Dendritic cell treated with granulocyte-macrophage colony-stimulating factor and Interleukin-4, amounts not matched to agents 40 ng/mL and 50 ng/mL, for 4 days (primary cell): Measurements from ENCODE around the gene PARD3.
"Not testable (repeated sequence)": the region's sequence is repeated elsewhere in the genome, so short reads cannot be mapped to it uniquely, and the experiment has no call there.

Source experiments
- H3K27ac Mint-ChIP-seq: one replicate; pipeline ENCODE4 v1.8.0; 2022; ENCODE audit warnings: mild to moderate bottlenecking, mixed read lengths
- H3K27me3 Mint-ChIP-seq: one replicate; pipeline ENCODE4 v1.8.0; 2022; ENCODE audit warnings: mild to moderate bottlenecking, mixed read lengths
- H3K36me3 Mint-ChIP-seq: one replicate; pipeline ENCODE4 v1.8.0; 2022; ENCODE audit warnings: low read depth, mixed read lengths
- H3K4me1 Mint-ChIP-seq: one replicate; pipeline ENCODE4 v1.8.0; 2022; ENCODE audit warnings: low read depth, mixed read lengths
- H3K4me3 Mint-ChIP-seq: one replicate; pipeline ENCODE4 v1.8.0; 2022; ENCODE audit warnings: mild to moderate bottlenecking, moderate library complexity, mixed read lengths
- H3K9me3 Mint-ChIP-seq: one replicate; pipeline ENCODE4 v1.8.0; 2022; ENCODE audit warnings: mixed read lengths
- intact Hi-C: fragments of 100-400 bp; cut with micrococcal nuclease; formaldehyde crosslinking; loops from one replicate; pipeline ENCODE4 v1.15.0; 2022

Gene PARD3

GRCh38 chr10:34647160-34647559, 167.9 kb downstream of the PARD3 start:
- Mint-ChIP-seq H3K36me3 (no peaks in the 10 kb centered on the region), H3K27ac (no peak overlapping the region), H3K4me1 (no peaks in the 10 kb centered on the region), H3K9me3 (no peaks in the 10 kb centered on the region), H3K27me3 (peaks cover 2% of the 10 kb centered on the region), H3K4me3 (no peak overlapping the region)
- intact Hi-C loops = no loop called here

- intact Hi-C loops = no loop called here
- H3K27me3 Mint-ChIP-seq = no peaks in the 10 kb centered on the region
- no peaks in the 10 kb centered on the region for H3K36me3 Mint-ChIP-seq
- no peak overlapping the region for H3K27ac Mint-ChIP-seq
- H3K4me3 Mint-ChIP-seq = no peak overlapping the region
- H3K4me1 Mint-ChIP-seq = no peaks in the 10 kb centered on the region
- no peaks in the 10 kb centered on the region for H3K9me3 Mint-ChIP-seq
These were observed 168.8 kb downstream of the PARD3 start for GRCh38 chr10:34646331-34646730.

DNA sequence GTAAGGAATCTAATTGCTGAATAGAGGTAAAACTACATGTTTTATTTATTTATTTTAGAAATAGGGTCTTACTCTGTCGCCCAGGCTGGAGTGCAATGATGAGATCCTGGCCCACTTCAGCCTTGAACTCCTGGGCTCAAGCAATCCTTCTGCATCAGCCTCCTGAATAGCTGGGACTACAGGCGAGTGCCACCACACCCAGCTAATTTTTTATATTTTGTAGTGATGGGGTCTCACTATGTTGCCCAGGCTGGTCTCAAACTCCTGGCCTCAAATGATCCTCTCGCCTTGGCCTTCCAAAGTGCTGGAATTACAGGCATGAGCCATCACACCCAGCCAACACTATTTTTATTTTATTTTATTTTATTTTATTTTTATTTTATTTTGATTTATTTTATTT, 170.3 kb downstream of the PARD3 start:
- H3K9me3 Mint-ChIP-seq = not testable (repeated sequence)

DNA sequence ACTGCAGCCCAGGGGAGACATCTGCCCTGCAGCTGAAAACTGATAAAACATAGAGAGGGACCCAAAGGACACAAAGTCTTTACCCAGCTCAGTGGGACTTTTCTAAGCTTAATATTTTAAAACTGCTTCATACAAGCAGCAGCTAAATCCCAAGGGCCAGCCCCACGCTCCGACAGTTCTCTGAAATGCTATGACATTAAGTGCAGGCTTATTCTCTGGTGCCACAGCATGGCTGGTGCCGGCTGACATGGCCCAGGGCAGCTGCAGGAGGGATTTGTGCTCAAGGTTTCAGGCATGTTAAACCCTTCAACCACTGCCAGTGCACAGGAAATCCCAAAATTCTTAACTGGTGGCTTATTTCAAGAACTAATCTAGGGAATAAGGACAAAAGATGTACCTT, 170.9 kb downstream of the PARD3 start:
- H3K27me3 Mint-ChIP-seq = no peaks in the 10 kb centered on the region
- H3K36me3 Mint-ChIP-seq = no peaks in the 10 kb centered on the region
- intact Hi-C loops = no loop called here
- no peaks in the 10 kb centered on the region for H3K9me3 Mint-ChIP-seq
- H3K4me3 Mint-ChIP-seq = no peak overlapping the region
- H3K27ac Mint-ChIP-seq = no peak overlapping the region
- H3K4me1 Mint-ChIP-seq = no peaks in the 10 kb centered on the region

More for the DNA sequence above, 170.3 kb downstream of the PARD3 start:
- H3K27me3 Mint-ChIP-seq, H3K36me3 Mint-ChIP-seq, H3K27ac Mint-ChIP-seq, H3K4me1 Mint-ChIP-seq, H3K4me3 Mint-ChIP-seq, intact Hi-C loops: not testable (repeated sequence)

GRCh38 chr10:34643620-34644019, 171.5 kb downstream of the PARD3 start:
- Mint-ChIP-seq H3K4me1 (no peaks in the 10 kb centered on the region), H3K9me3 (no peaks in the 10 kb centered on the region), H3K27me3 (no peaks in the 10 kb centered on the region)

GRCh38 chr10:34641913-34642558, 173.1 kb downstream of the PARD3 start:
- H3K9me3 Mint-ChIP-seq = no peaks in the 10 kb centered on the region

More at GRCh38 chr10:34643620-34644019, 171.5 kb downstream of the PARD3 start:
- intact Hi-C loops = no loop called here
- Mint-ChIP-seq H3K27ac (no peak overlapping the region), H3K4me3 (no peak overlapping the region), H3K36me3 (no peaks in the 10 kb centered on the region)

GRCh38 chr10:34641147-34641912, 173.8 kb downstream of the PARD3 start:
- Mint-ChIP-seq H3K27me3 (peaks cover 1% of the 10 kb centered on the region), H3K27ac (no peak overlapping the region), H3K4me1 (peaks cover 14% of the 10 kb centered on the region), H3K36me3 (no peaks in the 10 kb centered on the region), H3K4me3 (no peak overlapping the region), H3K9me3 (no peaks in the 10 kb centered on the region)
- intact Hi-C loops = no loop called here

More at GRCh38 chr10:34641913-34642558, 173.1 kb downstream of the PARD3 start:
- no peak overlapping the region for H3K27ac Mint-ChIP-seq
- intact Hi-C loops = no loop called here
- H3K4me1 Mint-ChIP-seq = peaks cover 8% of the 10 kb centered on the region
- H3K36me3 Mint-ChIP-seq = no peaks in the 10 kb centered on the region
- H3K27me3 Mint-ChIP-seq = no peaks in the 10 kb centered on the region
- H3K4me3 Mint-ChIP-seq = no peak overlapping the region

DNA sequence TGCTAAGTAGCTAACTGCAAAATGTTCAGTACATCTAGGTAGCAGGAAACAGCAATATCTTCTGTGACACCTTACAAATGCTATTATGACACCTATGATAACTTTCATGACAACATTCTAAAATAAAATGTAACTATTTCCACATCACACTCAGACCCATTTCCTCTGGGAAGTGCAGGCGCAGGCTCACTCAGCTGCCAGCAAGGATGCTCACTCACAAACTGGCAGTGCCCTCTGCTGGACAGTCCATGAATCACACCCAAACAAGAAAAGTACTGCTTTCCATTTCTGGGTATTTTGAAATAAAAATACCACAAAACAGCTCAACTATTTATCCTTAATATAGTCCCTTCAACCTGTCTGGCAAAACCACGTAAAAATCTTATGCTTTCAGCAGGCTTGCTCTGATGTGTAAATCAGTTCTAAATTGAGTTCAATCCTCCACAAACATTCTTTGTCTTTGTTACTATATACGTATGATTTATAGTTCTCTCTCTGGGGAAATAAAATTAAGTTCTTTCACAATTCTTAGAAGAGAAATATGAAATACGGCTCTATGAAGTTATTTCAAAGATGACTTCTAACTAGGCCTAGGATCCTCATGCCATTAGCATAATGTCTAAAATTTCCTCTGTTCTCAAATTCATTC, 176.6 kb downstream of the PARD3 start:
- intact Hi-C loops = loop anchor here (5.0 kb wide), 1 partner anchor 1446 kb away; no protein-coding TSS in a partner anchor
- H3K9me3 Mint-ChIP-seq = no peaks in the 10 kb centered on the region
- peaks cover 7% of the 10 kb centered on the region for H3K27me3 Mint-ChIP-seq
- H3K27ac Mint-ChIP-seq = no peak overlapping the region
- no peak overlapping the region for H3K4me3 Mint-ChIP-seq
- no peaks in the 10 kb centered on the region for H3K36me3 Mint-ChIP-seq
- peaks cover 19% of the 10 kb centered on the region for H3K4me1 Mint-ChIP-seq

GRCh38 chr10:34637418-34637911, 177.6 kb downstream of the PARD3 start:
- Mint-ChIP-seq H3K27ac (no peak overlapping the region), H3K36me3 (no peaks in the 10 kb centered on the region), H3K27me3 (peaks cover 7% of the 10 kb centered on the region), H3K9me3 (no peaks in the 10 kb centered on the region), H3K4me1 (peaks cover 19% of the 10 kb centered on the region), H3K4me3 (no peak overlapping the region)
- intact Hi-C loops = loop anchor here (1.0 to 5.0 kb wide), 3 partner anchors 115 to 1445 kb away; no protein-coding TSS in a partner anchor

DNA sequence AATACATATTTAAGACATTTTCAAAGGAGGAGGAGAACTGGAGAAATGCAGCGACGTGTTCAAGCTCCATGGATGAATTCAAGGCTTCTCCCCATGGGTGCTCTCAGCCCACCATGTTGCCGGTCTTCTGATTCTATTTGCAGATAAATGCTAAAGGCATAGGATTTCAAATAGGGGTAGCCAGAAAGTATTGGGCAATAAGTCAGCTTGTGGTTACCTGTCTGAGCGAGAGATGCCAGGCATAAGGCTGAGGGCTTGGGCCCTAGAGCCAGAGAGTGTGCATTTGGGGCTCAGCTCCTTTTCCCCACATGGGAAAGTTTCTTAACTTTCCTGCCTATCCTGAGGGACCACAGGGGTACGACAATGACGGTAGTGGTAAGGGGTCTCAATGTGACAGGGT, 180.0 kb downstream of the PARD3 start:
- intact Hi-C loops = loop anchor here (5.0 kb wide), 1 partner anchor 1443 kb away; no protein-coding TSS in a partner anchor
- no peak overlapping the region for H3K27ac Mint-ChIP-seq
- H3K4me1 Mint-ChIP-seq = peaks cover 19% of the 10 kb centered on the region
- no peak overlapping the region for H3K4me3 Mint-ChIP-seq
- H3K9me3 Mint-ChIP-seq = no peaks in the 10 kb centered on the region
- H3K36me3 Mint-ChIP-seq = no peaks in the 10 kb centered on the region
- H3K27me3 Mint-ChIP-seq = peaks cover 7% of the 10 kb centered on the region

- intact Hi-C loops = no loop called here
These were observed 181.7 kb downstream of the PARD3 start for GRCh38 chr10:34633374-34633773.

DNA sequence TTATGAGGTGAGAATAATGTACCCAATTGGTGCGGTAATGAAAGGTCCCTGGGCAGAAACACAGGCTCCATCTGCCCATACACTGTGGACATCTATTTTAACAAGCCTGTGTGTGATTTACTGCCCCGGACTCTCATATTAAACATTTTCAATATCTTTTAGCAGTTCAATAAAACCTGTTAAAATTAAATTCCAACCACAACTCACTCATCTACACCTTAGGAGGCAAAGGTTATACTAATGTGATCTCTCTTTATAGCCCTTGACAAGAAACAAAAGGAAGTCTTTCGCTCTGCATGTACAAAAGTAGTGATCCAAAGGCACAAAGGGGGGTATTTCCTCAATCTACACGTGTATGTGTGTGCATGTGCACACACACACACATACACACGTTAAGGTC, 186.0 kb downstream of the PARD3 start:
- H3K36me3 Mint-ChIP-seq = no peaks in the 10 kb centered on the region
- H3K4me1 Mint-ChIP-seq = peaks cover 6% of the 10 kb centered on the region
- intact Hi-C loops = no loop called here
- H3K4me3 Mint-ChIP-seq = no peak overlapping the region
- peaks cover 3% of the 10 kb centered on the region for H3K27me3 Mint-ChIP-seq
- H3K9me3 Mint-ChIP-seq = no peaks in the 10 kb centered on the region
- no peak overlapping the region for H3K27ac Mint-ChIP-seq

More at GRCh38 chr10:34633374-34633773, 181.7 kb downstream of the PARD3 start:
- H3K9me3 Mint-ChIP-seq = no peaks in the 10 kb centered on the region
- H3K27me3 Mint-ChIP-seq = peaks cover 7% of the 10 kb centered on the region
- H3K4me3 Mint-ChIP-seq = no peak overlapping the region
- H3K36me3 Mint-ChIP-seq = no peaks in the 10 kb centered on the region
- peaks cover 19% of the 10 kb centered on the region for H3K4me1 Mint-ChIP-seq
- H3K27ac Mint-ChIP-seq = no peak overlapping the region

DNA sequence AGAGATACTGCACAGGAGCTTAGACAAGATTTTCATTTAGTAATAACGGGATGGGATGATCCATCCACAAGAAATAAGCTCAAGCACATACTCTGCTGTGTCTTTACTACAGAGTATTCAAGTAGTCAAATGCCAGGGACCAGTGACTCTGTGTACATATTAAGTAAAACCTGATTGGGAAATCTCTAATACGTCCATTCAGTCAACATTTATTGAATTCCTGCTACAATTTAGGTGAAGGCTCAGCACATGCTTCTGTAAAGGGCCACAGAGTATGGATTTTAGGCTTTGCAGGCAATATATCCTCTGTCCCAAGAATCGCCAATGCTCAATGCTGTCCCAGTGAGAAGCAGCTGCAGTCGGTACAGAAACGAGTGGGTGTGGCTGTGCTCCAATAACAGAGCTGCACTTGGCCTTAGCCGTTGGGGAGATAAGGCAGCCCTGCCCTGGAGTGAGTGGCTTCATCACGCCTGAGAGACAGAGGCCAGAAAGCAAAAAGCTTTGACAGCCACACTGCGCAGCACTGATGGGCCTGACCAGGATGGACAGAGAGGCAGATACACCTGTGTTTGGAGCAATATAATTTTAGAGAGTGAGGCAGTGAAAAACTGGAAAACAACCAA, 186.8 kb downstream of the PARD3 start:
- intact Hi-C loops = no loop called here
- Mint-ChIP-seq H3K27ac (no peak overlapping the region), H3K4me3 (no peak overlapping the region), H3K9me3 (no peaks in the 10 kb centered on the region), H3K27me3 (peaks cover 3% of the 10 kb centered on the region), H3K4me1 (peaks cover 6% of the 10 kb centered on the region), H3K36me3 (no peaks in the 10 kb centered on the region)
